Thyroid gland (tissue), 4 donors: Measurements from ENCODE around the gene CMTM1. TPM values are rescaled to one million over a fixed set of nuclear protein-coding genes. Genes with fewer than 3 reads are reported as not detected.
A peak's percentile ranks its signal among the peaks of the same experiment; 100 is the strongest.

Source experiments
- DNase-seq, 2 donors: peaks; one replicate each; pipeline ENCODE4 v3.0.0-alpha.2; 2019
- H3K27ac ChIP-seq, 3 donors: fragments of 200-600 bp; sonication (generic); 1 replicate in 2 of 3; 2 replicates in 1 of 3; pipeline ENCODE4 v1.5.1; 2016 to 2019; ENCODE audit warnings: mild to moderate bottlenecking in 1 of 3, moderate library complexity in 1 of 3
- H3K27me3 ChIP-seq: fragments of 200-600 bp; sonication (generic); one replicate; pipeline ENCODE4 v1.5.1; 2019
- H3K36me3 ChIP-seq, 2 donors: fragments of 200-600 bp; sonication (generic); one replicate each; pipeline ENCODE4 v1.5.1; 2016 to 2019
- H3K4me1 ChIP-seq, 2 donors: fragments of 200-600 bp; sonication (generic); one replicate each; pipeline ENCODE4 v1.5.1; 2017 to 2019
- H3K4me3 ChIP-seq, 3 donors: fragments of 200-600 bp; sonication (generic); replicated peaks in 1 of 3; 1 replicate in 2 of 3; 2 replicates in 1 of 3; pipeline ENCODE4 v1.5.1; 2016; ENCODE audit warnings: mild to moderate bottlenecking in 1 of 3
- H3K9me3 ChIP-seq: fragments of 200-600 bp; sonication (generic); one replicate; pipeline ENCODE4 v1.5.1; 2017
- CTCF ChIP-seq, 6 experiments: fragments of 200-600 bp in 3 of 6; fragments of 450-650 bp in 3 of 6; sonication (generic) in 3 of 6; IDR thresholded peaks; one replicate each; pipeline ENCODE4 v1.5.1; 2016 to 2019; ENCODE audit warnings: antibody characterized with exemption in 6 of 6, mild to moderate bottlenecking in 2 of 6, inconsistent platforms in 1 of 6, moderate library complexity in 1 of 6
- POLR2A ChIP-seq, 2 donors: fragments of 450-650 bp; IDR thresholded peaks; one replicate each; pipeline ENCODE4 v1.6.1; 2017; ENCODE audit warnings: antibody characterized with exemption in 2 of 2, mild to moderate bottlenecking in 2 of 2, moderate library complexity in 1 of 2
- WGBS, 2 donors: methylation state at CpG; one replicate each; pipeline ENCODE4 v1.1.5; 2017; 5-methylcytosine and 5-hydroxymethylcytosine counted together
- intact Hi-C: fragments of 100-400 bp; cut with DNase I; formaldehyde crosslinking; loops from one replicate; pipeline ENCODE4 v1.15.1; 2023
- total RNA-seq, 4 donors: library from RNA; depleted of rRNA; stranded (reverse); fragments of >200 nt; gene quantifications; one replicate each; pipeline ENCODE4 v1.2.3, GENCODE V29; 2016

Gene CMTM1
- total RNA-seq, 4 donors from 2014 or later = 3.8 TPM; not detected in 3

GRCh38 chr16:66538910-66539309 is 27.3 kb upstream of the CMTM1 start:
- no peaks in the 10 kb centered on the region for H3K9me3 ChIP-seq
- DNase-seq = no peak
- no peak overlapping the region for H3K27ac ChIP-seq
- no peak overlapping the region for H3K4me3 ChIP-seq
- peaks cover 4 to 18% of the 10 kb centered on the region in 2 donors for H3K4me1 ChIP-seq
- intact Hi-C loops = no loop called here
- H3K27me3 ChIP-seq = no peaks in the 10 kb centered on the region
- TF ChIP-seq CTCF (IDR thresholded peaks at IDR 0.05) (no peak), POLR2A (IDR thresholded peaks at IDR 0.05) (no peak)
- 56 to 76% methylated on average over 5 of the region's 5 CpGs for WGBS, 2 donors
- peaks cover 0 to 12% of the 10 kb centered on the region in 2 donors for H3K36me3 ChIP-seq

GRCh38 chr16:66539623-66540469 is 26.4 kb upstream of the CMTM1 start:
- WGBS, 2 donors = 46 to 63% methylated on average over 3 of the region's 3 CpGs
- no peak for TF ChIP-seq POLR2A (IDR thresholded peaks at IDR 0.05)
- no peak for TF ChIP-seq CTCF (IDR thresholded peaks at IDR 0.05)
- Histone ChIP-seq H3K27me3 (no peaks in the 10 kb centered on the region), H3K9me3 (no peaks in the 10 kb centered on the region), H3K27ac (peak overlapping the region in 1 of 3 donors; percentile 22), H3K4me3 (no peak overlapping the region), H3K36me3 (peaks cover 0 to 12% of the 10 kb centered on the region in 2 donors), H3K4me1 (peaks cover 12 to 28% of the 10 kb centered on the region in 2 donors)
- peak; percentile 60 to 74 for DNase-seq
- intact Hi-C loops = no loop called here

- Histone ChIP-seq H3K4me1 (peaks cover 12 to 28% of the 10 kb centered on the region in 2 donors), H3K36me3 (peaks cover 0 to 2% of the 10 kb centered on the region in 2 donors), H3K27me3 (no peaks in the 10 kb centered on the region), H3K4me3 (no peak overlapping the region), H3K27ac (no peak overlapping the region), H3K9me3 (no peaks in the 10 kb centered on the region)
- DNase-seq = no peak
- intact Hi-C loops = no loop called here
- WGBS, 2 donors = 76 to 89% methylated on average over 18 of the region's 18 CpGs
- TF ChIP-seq POLR2A (IDR thresholded peaks at IDR 0.05) (no peak), CTCF (IDR thresholded peaks at IDR 0.05) (no peak)
Observed at GRCh38 chr16:66541388-66542355, 24.6 kb upstream of the CMTM1 start.

- intact Hi-C loops = no loop called here
- 90 to 96% methylated on average over 3 of the region's 3 CpGs for WGBS, 2 donors
- TF ChIP-seq CTCF (IDR thresholded peaks at IDR 0.05) (no peak), POLR2A (IDR thresholded peaks at IDR 0.05) (no peak)
Observed at GRCh38 chr16:66542396-66542795, 23.8 kb upstream of the CMTM1 start.

More at GRCh38 chr16:66542396-66542795, 23.8 kb upstream of the CMTM1 start:
- Histone ChIP-seq H3K4me1 (peaks cover 12 to 29% of the 10 kb centered on the region in 2 donors), H3K27me3 (no peaks in the 10 kb centered on the region), H3K9me3 (no peaks in the 10 kb centered on the region), H3K36me3 (no peaks in the 10 kb centered on the region), H3K4me3 (no peak overlapping the region), H3K27ac (peak overlapping the region in 1 of 3 donors; percentile 3)
- no peak for DNase-seq
